Fibroblast of lung (primary cell): ENCODE data around the gene C5orf46.

Experiments
- EZH2 ChIP-seq: IDR thresholded peaks from 2 replicates; pipeline ENCODE4 v1.5.1; 2012; ENCODE audit warnings: low read length, control low read depth, mild to moderate bottlenecking; ENCODE audit errors: missing control alignments
- TF ChIP-seq, protein P1 (sequence below), 2 donors: IDR thresholded peaks in 1 of 2; conservative IDR thresholded peaks in 1 of 2; 1 replicate in 1 of 2; 2 replicates in 1 of 2; pipeline ENCODE4 v1.5.1; 2011 to 2012; ENCODE audit warnings: low read length in 2 of 2, control low read depth in 1 of 2, inconsistent platforms in 1 of 2, low read depth in 1 of 2, mild to moderate bottlenecking in 1 of 2

DNA sequence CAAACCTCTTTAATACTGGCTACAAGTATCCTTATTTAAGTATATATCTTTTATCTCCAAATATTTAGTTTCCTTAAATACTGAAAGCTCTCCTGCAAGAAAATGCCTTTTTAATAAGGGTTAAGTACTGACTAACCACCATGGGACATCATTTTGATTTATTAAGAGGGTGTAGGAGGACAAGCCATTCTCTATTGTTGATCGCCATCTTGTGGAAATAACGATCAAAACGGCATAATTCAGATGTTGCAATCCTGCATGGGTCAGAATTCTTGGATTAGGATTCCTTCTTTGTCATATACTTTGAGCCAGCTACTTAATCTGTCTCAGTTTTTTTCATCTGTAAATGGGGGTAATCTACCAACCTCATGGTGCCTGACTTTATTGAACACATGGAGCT lies 28.7 kb upstream of the C5orf46 start:
- TF ChIP-seq, protein P1, sequence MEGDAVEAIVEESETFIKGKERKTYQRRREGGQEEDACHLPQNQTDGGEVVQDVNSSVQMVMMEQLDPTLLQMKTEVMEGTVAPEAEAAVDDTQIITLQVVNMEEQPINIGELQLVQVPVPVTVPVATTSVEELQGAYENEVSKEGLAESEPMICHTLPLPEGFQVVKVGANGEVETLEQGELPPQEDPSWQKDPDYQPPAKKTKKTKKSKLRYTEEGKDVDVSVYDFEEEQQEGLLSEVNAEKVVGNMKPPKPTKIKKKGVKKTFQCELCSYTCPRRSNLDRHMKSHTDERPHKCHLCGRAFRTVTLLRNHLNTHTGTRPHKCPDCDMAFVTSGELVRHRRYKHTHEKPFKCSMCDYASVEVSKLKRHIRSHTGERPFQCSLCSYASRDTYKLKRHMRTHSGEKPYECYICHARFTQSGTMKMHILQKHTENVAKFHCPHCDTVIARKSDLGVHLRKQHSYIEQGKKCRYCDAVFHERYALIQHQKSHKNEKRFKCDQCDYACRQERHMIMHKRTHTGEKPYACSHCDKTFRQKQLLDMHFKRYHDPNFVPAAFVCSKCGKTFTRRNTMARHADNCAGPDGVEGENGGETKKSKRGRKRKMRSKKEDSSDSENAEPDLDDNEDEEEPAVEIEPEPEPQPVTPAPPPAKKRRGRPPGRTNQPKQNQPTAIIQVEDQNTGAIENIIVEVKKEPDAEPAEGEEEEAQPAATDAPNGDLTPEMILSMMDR (conservative IDR thresholded peaks at IDR 0.05 in 1 of 2, IDR thresholded peaks at IDR 0.05 in 1 of 2; ENCODE audit: low read depth in 1 of 2, low read length in 2 of 2): peak; percentile 12 to 46
- no peak for TF ChIP-seq EZH2
